ENCODE data around the gene COL7A1.
A peak's percentile ranks its signal among the peaks of the same experiment; 100 is the strongest.
"Not testable (repeated sequence)": the region's sequence is repeated elsewhere in the genome, so short reads cannot be mapped to it uniquely, and the experiment has no call there.

Gene COL7A1

GRCh38 chr3:48563382-48563918 is 31.7 kb downstream of the COL7A1 start, which contains the start of gene UCN2:
Gene UCN2, minus strand, starts transcription at chr3:48563781. Its CDS starts 657 bp downstream, at chr3:48563124.
- peak; percentile 25 for DNase-seq (ENCODE audit: low read depth)

GRCh38 chr3:48562367-48563095 is 32.6 kb downstream of the COL7A1 start:
- DNase-seq (ENCODE audit: low read depth) = no peak

DNA sequence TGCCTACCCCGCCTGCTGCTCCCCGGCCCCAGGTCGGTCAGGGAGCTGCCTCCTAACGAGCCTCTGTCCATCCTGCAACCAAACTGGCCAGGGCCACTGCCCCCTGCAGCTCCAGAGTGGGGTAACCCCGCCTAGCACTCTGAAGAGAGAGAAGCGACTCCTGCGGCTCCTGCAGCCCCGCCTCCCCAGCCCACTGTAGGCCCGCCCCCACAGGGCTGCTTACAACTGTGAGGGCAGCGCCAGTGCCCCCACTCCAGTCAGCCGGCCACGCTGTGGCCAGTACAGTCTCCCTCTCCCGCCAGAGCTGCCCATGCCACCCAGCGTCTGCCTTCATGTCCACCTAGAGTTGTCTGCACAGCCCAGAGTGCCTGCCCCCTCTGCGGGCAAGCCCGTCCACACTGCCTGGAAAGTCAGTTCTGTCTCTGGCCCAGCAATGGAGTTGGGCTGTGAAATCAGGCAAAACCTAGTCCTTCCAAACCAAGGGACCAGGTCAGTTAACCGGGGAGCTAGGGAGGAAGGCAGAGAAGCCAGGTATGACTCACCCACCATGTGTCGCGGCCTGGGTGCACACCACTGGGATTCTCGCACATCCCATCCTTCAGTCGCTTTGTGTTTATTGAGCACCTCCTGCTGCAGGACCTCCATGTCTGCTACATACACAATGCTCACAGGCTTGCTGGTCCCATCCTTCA is 33.9 kb downstream of the COL7A1 start:
- peak; percentile 50 for DNase-seq (ENCODE audit: low read depth)

DNA sequence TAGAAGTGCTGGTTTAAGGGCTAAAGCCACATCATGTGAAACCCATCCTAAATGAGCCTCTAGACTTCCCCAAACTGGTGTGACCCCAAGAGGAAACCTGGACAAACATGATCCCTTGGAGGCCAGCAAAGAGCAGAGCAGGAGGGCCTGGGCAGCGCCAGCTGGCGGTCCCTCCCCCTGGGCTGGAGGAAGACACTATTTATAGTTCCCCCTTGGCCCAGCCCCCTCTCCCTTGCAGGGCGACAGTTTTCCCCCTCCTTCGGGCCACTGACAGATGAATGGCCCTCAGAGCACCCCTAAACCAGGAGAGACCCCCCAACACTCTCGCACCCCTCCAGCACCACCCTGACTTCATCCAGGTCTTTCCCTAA is 34.5 kb downstream of the COL7A1 start:
- DNase-seq (ENCODE audit: low read depth) = no peak

DNA sequence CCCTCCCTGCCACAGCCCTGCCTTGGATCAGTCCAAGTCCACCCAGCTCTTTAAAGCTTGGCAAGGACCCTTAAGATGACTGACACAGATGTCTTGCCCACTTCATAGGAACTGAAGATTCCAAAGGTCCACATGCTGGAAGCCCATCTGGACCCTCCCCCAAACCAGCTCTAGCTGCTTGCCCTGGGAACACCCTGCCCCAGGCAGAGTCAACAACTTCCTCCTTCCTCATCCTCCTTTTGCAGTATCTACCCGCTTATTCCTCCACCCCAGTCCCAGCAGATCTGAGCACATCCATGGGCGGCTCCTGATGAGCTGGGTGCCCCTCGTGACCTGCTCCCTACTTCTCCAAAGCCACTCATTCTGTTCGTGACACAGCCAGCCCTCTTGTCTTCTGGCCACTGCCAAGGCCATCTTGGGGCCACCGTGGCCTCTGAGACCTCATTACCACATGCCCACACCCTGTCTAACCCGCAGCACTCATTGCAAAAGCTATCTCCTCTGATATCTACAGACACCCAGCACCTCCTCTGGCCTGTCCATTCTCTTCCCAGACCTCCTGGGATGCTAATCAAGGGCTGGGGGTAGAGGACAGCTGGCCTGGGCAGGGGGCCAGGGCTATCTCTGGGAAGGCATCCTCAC is 36.5 kb downstream of the COL7A1 start:
- no peak for DNase-seq (ENCODE audit: low read depth)

DNA sequence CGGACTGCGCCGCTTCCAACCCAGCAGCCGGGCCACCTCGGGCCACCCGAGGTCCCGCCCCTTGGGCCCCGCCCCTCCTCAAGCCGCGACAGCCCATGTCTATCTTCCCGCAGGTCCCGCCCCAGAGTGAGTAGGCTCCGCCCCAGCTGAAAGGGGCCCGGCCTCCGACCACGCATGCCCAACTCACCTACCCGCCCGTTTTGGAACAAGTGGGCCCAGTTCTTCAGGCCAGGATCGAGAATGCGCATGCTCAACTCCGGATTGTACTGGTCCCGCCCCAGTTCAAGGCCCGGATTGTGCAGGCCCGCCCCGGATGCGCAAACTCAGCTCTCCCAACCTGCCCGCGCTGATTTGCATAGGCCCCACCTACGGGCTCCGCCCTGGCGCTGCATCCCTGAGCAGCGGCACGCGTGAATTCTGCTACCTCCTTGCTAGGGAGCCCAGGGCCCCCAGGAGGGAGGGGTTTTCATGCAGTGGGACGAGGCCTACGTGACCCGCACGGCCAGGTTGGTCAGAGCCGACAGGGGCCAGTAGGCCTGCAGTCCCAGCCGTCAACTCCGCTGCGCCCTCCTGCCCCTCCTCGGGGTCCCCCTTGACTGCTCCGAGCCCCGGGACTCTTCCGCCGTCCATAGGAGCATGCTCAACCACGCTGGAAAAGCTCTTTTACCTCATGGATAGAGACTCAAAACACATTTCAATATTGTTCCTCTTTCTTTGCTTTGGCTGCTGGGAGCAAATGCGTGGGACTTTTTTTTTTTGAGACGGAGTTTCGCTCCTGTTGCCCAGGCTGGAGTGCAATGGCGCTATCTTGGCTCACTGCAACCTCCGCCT is 38.1 kb downstream of the COL7A1 start, which contains the start of gene PFKFB4:
PFKFB4 (minus strand) TSS at position 8 of the 831 bp plus-strand sequence. CDS start 26 bp downstream, outside the sequence.
- peak; percentile 99 for DNase-seq (ENCODE audit: low read depth)

GRCh38 chr3:48555949-48556795 is 39.0 kb downstream of the COL7A1 start:
- no peak for DNase-seq (ENCODE audit: low read depth)

DNA sequence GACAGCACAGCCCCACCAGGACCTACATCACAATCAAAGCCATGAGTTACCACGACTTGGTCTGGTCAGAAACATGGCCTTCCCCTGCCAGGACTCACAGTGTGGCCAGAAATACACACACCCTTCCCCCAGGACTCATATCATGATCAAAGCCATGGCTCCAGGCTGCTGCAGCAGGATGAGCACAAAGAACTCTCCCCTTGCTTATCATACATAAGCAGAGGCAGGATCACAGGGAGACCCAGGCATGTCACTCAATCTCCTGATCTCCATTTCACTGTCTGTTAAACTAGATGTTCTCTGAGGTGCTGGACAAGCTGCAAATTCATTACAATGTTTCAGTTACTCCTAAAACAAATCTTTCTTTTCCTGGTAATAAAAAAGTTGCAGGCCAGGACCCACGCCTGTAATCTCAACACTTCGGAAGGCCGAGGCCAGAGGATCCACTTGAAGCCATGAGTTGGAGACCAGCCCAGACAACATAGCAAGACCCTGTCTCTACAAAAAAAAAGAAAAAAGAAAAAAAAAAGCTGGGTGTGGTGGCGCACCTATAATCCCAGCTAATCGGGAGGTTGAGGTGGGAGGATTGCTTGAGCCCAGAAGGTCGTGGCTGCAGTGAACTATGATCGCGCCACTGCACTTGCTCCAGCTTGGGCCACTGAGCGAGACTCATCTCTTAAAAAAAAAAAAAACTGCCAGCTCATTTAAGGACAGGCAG is 39.7 kb downstream of the COL7A1 start:
- no peak for DNase-seq (ENCODE audit: low read depth)

DNA sequence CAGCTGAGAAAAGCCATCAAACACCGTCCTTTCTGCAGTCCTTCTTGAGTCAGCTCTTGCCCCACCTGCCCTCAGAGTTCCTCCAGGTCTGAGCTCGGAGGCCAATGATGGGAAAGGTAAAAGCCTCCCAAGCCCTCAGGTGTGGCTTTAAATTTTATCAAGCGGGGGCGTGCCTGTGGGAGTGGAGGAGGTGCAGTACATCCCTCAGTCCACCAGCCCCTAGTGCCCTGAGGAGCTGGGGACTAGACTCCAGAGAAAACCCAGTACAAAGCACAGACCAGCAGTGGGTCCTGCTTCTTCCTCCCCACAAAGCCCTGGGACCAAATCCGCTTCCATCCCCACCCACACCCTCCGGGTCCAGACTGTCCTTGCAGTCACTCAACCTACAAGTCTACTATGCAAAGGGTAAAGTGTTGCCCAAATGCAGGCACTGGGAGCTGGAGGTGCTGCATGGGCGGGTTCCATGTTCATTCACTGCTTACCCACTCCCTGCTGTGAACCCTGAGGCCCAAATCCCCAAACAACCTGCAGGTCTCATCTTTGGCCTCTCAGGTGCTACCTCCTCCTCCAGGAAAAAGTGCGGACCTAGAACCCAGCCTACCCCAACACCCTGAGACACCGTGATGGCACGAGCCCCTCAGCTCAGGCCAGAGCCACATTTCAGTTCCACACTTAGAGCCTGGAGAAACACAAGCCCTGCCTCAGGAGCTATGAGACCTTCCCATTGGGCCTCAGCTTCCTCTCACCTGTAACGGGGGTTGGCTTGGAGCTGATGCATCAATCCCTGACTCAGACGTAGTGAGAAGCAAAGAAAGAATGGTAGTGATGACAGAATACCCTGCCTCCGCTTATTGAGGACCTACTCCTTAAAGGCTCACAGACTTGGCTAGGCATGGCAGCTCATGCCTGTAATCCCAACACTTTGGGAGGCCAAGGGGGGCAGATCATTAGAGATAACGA is 41.0 kb downstream of the COL7A1 start:
- no peak for DNase-seq (ENCODE audit: low read depth)

GRCh38 chr3:48553361-48553760 is 41.8 kb downstream of the COL7A1 start:
- DNase-seq (ENCODE audit: low read depth) = no peak

GRCh38 chr3:48552111-48552951 is 42.8 kb downstream of the COL7A1 start:
- no peak for DNase-seq (ENCODE audit: low read depth)

GRCh38 chr3:48551651-48552050 is 43.5 kb downstream of the COL7A1 start:
- not testable (repeated sequence) for DNase-seq (ENCODE audit: low read depth)

GRCh38 chr3:48548729-48549705 is 46.1 kb downstream of the COL7A1 start:
- DNase-seq (ENCODE audit: low read depth) = peak; percentile 60

DNA sequence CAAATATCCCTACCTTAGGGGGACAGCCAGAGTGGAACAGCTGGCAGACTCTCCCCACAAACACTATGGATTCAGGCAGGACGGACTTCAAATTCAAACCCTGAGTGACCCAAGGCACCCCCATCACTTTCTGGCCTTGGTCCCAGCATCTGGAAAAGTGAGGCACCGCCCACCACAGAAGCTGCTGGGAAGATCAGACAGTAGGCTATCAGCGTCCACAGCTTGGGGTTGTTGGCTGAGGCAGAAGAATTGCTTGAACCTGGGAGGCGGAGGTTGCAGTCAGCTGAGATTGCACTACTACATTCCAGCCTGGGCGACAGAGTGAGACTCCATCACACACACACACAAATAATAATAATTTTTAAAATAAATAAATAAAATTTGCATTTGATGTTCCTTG is 47.0 kb downstream of the COL7A1 start:
- no peak for DNase-seq (ENCODE audit: low read depth)

DNA sequence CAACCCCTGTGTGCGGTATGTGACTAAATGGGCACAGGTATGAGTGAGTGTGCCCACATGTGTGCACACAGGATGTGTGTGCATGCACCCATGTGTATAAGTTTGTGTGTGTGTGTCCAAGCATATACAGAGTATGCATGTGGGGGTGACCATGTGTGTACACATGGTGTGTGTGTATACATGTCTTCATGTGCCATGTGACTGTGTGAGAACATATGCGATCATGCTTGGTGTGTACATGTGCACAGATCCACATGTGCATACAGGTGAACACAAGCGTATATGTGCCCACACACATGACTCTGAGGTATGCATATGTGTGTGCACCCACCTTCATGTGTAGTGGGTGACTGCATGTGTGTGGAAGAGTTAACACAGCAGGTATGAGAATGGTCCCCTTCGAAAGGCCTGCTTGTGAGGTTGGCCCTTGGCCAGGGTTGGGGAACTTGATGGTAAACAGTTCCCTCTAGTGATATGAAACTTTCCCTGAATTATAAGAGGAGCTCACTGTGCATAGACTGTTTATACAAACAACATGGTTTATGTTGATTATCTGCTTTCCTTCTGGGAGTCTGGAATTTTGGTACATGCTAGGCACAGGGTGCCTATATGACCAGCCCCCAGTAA is 48.8 kb downstream of the COL7A1 start:
- DNase-seq (ENCODE audit: low read depth) = peak; percentile 30

DNA sequence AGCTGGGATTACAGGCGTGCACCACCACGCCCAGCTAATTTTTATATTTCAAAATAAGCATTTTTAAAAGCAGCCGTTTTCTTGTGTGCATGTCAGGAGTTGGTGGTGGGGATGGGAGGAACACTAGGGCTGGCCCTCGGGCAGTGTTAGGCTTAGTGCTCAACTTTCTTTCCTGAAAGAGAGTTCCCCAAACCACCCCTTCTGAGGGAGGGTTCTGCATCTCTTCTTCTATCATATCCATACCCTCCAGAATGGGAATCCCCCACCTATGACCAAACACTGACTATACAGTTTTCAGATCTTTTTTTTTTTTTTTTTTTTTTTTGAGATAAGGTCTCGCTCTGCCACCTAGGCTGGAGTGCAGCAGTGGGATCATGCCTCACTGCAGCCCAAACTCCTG is 51.0 kb downstream of the COL7A1 start:
- no peak for DNase-seq (ENCODE audit: low read depth)
